Left forelimb (tissue), 1 donor: ENCODE measurements around the gene CSTB.

ENCODE experiments used
- DNase-seq: peaks from one replicate; pipeline ENCODE4 v3.0.0-alpha.2; 2018; ENCODE audit warnings: low spot score

Gene CSTB

DNA sequence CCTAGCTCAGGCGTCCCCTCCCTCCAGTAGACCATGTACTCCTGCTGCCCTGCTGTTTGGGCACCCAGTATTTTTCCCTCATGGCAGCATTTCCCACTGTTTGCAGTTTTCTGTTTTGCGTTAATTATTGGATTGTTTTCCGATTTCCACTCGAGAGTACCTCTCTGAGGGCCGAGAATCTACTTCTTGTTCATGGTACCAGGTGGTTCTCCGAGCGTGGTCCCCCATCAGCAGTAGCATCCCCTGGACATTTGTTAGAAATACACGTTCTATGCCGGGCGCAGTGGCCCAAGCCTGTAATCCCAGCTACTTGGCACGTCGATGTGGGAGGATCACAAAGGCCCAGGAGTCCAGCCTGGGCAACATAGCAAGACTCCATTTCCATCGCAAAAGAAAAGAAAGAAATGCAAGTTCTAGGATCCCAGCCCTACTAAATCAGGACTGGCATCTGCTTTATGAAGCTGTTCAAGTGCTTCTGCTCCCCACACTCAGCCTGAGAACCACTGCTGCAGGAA lies 14.0 kb upstream of the CSTB start:
- DNase-seq, result no peak

DNA sequence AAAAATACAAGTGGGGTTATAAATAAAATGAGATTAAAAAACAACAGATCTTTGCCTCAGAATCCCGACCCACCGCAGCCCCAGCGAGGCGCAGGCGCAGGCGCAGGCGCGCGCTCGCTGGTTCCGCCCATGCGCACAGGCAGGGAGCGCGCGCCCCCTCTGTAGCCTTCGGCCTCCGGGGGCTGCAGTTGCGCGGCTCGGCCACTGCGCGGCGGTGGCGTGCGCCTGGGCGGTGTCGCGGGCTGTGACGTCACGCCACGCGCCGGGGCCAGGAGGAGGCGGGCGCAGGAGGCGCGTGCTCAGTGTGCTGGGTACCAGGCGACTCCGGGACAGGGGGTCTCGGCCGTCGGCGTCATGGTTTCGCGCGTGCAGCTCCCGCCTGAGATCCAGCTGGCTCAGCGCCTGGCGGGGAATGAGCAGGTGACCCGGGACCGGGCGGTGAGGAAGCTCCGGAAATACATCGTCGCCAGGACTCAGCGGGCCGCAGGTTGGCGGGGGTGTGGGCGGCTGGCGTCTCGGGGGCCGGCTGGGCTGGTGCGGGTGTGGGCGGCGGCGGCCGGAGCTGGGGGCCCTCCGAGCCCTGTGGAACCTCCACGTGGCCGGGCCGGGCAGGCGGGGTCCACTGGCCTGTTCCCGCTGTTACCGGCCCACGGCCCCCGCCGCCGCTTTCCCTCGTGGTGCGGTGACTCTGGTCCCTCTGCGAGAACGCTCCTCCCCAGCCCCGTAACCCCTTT lies 13.3 kb upstream of the CSTB start, which contains the start of gene RRP1:
Gene RRP1 (plus strand): TSS at position 302 of the 734 bp plus-strand sequence. CDS start 53 bp downstream, at position 355.
- peak; percentile 98 for DNase-seq

DNA sequence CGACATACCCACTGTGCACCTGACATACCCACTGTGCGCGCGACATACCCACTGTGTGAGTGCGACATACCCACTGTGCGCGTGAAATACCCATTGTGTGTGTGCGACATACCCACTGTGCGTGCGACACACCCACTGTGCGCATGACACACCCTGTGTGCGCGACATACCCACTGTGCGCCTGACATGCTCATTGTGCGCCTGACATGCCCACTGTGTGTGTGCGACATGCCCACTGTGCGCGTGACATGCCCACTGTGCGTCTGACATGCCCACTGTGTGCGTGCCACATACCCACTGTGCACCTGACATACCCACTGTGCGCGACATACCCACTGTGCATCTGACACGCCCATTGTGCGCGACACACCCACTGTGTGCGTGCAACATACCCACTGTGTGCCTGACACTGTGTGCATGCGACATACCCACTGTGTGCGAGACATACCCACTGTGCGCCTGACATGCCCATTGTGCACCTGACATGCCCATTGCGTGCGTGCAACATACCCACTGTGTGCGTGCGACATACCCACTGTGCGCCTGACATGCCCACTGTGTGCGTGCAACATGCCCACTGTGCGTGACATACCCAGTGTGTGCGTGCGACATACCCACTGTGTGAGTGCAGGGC lies 10.8 kb upstream of the CSTB start:
- DNase-seq, result no peak

DNA sequence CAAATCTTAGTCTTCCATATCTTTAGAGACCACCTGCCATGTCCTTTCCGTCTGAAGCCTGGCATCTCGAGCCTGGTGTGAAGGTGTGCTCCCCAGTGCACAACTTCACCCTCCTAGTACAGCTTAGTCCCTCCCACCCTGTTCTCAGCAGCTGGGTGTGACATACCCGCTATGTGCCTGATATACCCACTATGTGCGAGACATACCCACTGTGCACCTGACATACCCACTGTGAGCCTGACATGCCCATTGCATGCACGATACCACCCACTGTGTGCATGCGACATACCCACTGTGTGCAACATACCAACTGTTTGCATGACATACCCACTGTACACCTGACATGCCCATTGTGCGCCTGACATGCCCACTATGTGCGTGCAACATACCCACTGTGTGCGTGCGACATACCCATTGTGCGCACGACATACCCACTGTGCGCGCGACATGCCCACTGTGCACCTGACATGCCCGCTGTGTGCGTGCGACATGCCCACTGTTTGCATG lies 10.2 kb upstream of the CSTB start:
- DNase-seq, result no peak

DNA sequence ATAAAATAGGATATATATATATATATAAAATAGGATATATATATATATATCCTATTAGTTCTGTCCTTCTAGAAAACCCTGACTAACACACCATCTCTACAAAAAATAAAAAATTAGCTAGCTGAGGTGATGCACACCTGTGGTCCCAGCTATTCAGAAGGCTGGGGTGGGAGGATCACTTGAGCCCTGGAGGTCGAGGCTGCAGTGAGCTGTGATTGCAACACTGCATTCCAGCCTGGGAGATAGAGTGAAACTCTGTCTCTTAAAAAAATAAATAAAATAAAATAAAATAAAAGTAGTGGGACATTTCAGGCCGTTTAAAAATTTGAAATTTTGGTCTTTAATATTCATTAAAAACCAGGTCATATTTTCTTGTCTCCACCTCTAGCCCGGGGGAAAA lies 9.0 kb upstream of the CSTB start:
- DNase-seq, result no peak

DNA sequence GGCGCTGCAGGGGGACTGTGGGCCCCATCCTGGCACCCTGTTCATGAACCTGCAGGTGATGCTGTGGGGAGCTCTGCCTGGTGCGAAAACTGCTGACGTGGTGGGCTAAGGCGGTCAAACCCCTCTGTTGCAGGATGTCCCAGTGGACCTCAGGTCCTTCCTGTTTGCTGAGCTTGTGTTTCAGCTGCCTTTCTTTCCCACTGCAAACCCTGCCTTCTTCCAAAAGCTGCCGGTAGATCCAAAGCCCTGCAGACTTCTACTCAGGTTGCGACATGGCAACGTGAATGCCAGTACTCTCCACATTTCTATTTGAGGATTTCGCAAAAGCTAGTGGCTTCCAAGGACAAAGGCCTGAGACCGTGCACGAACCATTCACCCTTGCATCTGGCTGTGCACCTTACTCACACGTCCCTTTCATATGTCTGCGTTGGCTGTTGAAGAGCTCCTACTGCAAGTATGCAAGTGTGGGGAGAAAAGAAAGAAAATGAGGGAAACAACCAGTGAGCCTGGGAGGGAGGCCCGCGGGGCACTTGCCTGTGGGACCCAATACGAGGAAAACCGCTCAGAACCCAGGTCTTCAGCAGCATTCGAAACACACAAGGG lies 7.1 kb upstream of the CSTB start:
- DNase-seq, result no peak

DNA sequence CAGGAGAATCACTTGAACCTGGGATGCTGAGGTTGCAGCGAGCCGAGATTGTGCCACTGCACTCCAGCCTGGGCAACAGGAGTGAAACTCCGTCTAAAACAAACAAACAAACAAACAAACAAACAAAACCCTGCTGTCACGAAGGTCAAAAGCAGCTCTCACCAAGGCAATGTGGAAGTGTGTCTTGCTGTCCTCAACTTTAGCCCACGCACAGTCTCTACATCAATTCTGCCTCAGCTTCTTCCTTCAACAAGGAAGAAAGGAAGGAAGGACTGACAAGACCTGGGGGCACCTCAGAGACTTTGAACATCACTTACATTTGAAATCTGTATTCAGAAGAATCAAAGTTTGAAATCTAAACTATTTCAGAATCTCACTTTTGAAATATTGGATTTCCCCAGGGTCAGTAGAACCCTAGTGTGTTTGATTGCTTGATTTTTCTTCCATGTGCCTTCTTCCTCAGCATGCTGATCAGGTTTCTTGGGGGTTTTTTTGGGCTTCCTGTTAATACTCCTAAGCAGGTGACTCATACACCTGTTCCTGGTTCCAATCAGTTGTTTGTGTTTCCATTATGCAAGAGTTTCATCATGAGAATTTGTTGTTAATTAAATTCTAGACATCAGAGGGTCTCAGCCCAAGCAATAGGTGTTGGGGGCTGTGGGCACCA lies 6.5 kb upstream of the CSTB start:
- DNase-seq, result no peak

DNA sequence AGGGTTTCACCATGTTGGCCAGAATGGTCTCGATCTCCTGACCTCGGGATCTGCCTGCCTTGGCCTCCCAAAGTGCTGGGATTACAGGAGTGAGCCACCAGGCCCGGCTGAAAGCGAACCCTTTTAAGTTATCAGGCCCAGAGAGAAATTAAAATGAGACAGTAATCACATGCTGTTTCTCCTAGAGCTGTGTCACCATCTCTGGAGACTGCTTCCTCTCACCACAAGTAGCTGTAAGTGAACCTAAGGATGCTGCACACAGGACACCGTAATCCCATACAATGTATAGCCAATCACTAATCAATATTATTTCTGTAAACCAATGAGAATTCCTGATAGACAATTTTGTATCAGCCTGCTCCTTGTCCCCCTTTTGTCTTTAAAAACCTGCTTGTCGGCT lies 5.7 kb upstream of the CSTB start:
- DNase-seq, result no peak

DNA sequence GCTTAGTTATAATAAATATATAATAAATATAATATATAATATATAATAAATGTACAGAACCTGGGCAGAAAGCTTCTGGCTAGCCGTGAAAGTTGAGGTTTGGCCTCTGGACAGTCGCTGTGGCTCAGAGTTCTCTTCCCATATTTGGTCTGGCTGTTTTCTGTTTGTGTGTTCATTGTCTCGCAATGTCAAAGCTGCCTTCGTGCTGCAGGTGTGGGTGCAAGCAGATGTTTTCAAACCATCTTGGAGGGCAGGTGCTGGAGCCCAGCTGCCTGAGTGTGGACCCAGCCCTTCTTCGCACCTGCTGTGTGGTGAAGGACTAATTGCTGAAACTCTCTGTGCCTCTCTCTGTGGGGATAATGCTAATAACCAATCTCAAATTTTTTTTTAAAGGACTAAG lies 3.6 kb upstream of the CSTB start:
- no peak for DNase-seq

DNA sequence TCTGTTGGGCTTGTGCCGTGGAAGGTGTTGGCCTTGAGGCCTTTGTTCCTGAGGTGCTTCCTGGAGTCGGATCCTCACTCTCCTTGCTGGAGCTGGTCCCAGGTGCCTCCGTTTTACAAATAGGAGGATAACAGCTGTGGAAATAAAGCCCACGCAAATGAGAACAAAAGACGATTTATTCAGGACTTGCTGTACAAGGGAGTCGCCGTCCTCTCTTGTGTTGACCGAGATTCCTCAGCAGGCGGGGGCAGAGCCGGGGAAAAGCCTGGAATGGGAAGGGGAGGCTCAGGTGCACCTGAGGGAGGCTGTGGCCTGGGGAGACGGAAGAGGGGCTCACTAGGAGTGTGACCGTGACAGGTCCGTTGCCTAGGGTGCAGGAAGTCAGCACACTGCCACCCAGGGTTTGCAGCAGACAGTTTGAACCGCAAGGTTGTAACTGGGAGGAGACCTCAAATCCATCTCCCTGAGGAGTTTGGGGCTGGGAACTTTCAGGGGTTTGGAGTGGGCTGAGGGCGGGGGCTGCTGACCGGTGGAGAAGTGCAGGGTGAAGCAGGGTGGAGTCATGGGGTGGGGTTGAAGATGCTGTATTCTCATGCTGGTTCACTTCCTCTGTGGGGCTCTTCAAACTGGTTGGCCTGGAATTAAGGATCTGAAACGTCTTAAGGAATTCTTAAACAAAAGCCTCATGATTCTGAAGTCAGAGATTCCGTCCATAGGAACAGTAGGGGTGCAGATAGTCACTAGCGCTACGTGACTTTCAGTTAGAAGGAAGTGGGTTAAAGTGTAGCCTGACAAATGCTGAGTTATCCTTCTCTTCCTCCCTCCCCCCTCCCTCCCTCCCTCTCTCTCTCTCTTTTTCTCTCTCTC lies 2.6 kb upstream of the CSTB start:
- DNase-seq, result no peak

DNA sequence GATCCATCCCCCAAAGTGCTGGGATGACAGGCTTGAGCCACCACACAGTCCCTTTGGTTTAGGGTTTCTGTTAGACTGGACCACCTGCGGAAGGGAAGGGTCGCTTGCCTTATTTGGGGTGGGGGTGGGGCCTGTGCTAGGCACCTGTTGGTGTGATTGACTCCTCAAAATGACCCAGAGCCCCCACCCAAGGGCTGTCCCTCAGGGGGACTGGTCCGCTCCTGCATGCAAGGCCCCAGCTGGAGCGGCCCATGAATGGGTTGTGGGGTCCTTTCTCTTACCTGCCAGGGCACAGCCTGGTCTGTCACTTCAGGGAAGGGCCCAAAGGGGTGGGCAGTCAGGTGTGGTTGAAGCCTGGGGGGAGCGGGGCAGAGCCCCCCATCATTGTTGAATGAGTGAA lies 1.8 kb upstream of the CSTB start:
- DNase-seq, result no peak

DNA sequence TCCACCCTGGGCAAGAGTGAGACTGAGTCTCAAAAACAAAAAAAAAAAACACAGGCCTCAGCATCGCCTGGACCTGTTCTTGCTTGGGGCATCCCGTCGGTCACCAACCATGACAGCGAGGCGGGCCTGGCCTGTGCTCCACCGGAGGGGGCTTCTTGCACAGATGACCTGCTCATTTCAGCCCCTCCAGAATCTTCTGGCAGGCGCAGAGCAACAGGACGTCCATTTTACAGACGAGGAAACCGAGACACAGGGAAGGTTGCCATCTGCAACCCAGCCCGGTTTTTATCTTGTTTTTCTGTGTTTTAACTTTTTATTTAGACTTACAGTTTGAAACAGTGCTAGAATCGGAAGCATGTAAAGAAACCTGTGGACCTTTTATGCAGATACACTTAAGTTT lies 918 bp downstream of the CSTB start:
- no peak for DNase-seq

DNA sequence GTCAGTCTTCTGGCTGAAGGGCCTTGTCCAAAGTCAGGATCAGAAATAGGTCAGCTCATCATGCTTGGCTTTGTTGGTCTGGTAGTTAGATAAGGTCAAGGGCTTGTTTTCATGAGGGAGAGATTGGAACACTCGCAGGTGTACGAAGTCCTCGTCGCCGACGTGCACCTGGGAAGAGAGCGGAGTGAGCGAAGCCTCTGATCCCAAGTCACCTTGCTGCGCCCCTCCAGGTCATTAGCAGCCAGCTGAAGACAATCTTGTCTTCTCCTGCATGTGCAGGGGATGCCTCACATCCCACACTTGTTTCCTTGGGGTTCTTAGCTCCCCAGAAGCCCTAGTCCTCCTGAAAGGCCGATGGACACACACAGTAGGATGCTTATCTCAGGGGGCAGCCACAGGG lies 1.9 kb downstream of the CSTB start:
- no peak for DNase-seq

DNA sequence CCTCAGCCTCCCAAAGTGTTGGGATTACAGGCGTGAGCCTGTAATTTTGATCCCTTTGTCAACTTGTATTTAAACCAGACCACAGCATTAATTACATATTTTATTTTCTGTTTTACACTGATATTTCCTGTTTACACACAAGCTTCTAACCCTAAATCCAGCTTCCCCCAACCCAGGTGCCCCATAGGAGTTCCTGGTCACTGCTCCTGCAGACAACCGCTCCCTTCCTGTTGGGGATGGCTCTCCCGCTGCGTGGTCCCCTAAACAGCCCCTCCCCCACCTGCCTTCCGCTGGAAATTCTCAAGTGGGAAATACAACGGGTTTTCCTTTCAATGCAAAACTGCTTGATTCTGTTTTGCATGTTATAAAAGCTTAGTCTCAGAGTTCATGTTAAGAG lies 3.7 kb downstream of the CSTB start:
- no peak for DNase-seq

DNA sequence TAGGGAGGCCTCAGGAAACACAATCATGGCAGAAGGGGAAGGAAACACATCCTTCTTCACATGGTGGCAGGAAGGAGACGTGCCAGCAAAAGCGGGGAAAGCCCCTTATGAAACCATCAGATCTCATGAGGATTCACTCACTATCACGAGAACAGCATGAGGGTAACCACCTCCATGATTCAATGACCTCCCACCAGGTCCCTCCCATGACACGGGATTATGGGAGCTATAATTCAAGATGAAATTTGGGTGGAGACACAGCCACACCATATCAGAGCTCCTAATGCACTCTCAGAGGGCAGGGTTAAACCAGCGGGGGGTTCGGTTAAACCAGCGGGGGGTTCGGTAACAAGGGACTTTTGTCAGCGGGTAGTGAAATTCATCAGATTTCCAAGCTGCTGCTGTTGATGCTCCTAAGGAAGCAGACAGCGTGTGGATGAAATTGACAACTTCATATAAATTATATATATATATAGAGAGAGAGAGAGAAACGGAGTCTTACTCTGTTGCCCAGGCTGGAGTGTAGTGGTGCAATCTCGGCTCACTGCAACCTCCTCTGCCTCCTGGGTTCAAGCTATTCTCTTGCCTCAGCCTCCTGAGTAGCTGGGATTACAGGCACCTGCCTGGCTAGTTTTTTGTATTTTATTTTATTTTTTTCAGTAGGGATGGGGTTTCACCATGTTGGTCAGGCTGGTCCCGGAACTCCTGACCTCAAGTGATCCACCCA lies 4.2 kb downstream of the CSTB start:
- DNase-seq, result no peak

DNA sequence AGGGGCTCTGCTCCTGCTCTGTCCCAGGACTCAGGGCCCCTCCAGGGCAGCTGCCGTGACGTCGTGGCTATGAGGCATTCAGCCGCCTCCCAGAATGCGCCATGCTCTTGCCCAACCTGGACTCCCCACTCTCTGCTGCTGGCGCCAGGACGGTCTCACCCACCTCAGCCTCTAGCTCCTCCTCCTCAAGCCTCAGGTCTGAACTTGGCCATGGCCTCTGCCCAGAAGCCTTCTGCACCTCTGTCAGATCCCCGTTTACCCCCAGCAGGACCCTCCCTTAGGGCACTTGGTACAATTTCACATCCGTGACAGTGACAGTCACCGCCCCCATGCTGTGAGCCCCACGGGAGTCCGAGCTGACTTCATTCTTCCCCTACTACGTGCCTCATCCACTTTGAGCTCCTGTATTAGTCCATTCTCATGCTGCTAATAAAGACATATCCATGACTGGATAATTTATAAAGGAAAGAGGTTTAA lies 4.9 kb downstream of the CSTB start:
- no peak for DNase-seq

DNA sequence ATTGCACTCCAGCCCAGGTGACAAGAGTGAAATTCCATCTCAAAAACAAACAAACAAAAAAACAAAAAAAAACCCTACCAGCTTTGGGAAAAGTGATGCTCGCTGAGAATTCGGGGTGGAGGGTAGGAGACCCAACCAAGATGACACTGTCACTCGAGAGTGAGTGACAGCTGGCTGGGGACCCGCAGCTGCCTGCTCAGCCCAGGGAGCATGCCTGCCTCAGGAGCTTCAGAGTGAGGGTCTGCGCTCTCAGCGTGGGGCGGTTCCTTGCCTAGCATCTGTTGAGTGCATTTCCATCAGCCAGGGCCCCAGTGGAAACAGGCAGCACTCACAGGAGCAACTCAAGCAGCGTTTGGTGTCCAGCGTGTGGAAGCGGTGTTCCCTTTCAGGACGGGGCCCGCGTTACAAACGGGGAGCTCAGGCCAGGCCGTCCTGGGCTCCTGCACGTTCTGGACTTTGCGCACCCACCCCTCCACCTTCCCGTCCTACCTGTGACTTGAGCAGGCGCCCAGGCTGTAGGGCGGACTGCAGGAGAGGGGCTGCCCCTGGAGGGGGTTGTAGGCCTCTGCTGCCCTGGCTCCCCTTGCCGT lies 5.9 kb downstream of the CSTB start:
- no peak for DNase-seq

DNA sequence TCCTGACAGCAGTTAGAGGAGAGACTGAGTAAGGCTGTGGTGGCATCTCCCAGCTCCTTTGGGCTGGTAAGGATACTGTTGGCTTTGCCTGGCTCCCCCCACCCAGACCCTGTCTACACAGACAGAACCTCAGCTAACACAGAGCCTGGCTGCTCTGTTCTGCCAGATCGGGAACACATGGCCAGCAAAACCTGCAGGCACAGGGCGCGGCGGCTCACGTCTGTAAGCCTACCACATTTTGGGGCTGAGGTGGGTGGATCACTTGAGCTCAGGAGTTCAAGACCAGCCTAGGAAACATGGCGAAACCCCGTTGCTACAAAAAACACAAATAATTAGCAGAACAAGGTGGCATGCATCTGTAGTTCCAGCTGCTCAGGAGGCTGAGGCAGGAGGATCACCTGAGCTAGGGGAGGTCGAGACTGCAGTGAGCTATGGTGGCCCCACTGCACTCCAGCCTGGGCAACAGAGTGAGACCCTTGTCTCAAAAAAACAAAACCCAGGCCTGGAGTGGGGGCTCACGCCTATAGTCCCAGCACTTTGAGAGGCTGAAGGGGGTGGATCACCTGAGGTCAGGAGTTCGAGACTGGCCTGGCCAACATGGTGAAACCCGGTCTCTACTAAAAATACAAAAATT lies 6.7 kb downstream of the CSTB start:
- no peak for DNase-seq

DNA sequence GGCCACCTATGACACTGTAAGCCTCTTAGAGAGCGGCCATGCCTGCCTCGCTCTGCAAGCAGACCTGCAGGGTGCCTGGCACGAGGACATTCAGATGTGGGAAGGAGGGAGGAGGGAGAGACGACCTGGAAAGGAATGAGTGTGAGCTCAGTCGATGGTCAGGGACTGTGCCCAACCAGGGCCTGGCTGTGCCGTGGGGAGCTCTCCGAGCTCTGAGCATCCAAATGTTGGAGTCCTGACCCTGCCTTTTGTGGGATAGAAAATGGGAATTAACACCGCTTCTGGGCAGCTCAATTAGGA lies 7.3 kb downstream of the CSTB start:
- DNase-seq, result no peak
